AG04449 (cell line): Measurements from ENCODE around the gene MLPH.

Experiments
- CTCF ChIA-PET: fragments of 350-600 bp; formaldehyde crosslinking; extraction: SDS; loops from one replicate; lab custom pipeline; 2021; ENCODE audit warnings: antibody characterized with exemption; lab: Yijun Ruan, JAX
- POLR2A ChIA-PET: fragments of 400-600, 350-600 bp; formaldehyde crosslinking; extraction: SDS; loops from one replicate; lab custom pipeline; 2020; ENCODE audit warnings: antibody characterized with exemption, inconsistent platforms; lab: Yijun Ruan, JAX
- DNase-seq: peaks from one replicate; pipeline ENCODE4 v3.0.0-alpha.2; 2010; ENCODE audit warnings: low read depth, low spot score
- H3K4me3 ChIP-seq: 2 replicates; pipeline ENCODE4 v1.5.1; 2011; ENCODE audit warnings: low read depth, mild to moderate bottlenecking, control low read depth, low read length
- TF ChIP-seq, protein P1 (sequence below): IDR thresholded peaks from one replicate; pipeline ENCODE4 v1.5.1; 2011; ENCODE audit warnings: mild to moderate bottlenecking, moderate library complexity, low read length, control low read depth, inconsistent platforms; ENCODE audit not compliant: insufficient read depth; ENCODE audit errors: missing control alignments

The MLPH gene, protein sequence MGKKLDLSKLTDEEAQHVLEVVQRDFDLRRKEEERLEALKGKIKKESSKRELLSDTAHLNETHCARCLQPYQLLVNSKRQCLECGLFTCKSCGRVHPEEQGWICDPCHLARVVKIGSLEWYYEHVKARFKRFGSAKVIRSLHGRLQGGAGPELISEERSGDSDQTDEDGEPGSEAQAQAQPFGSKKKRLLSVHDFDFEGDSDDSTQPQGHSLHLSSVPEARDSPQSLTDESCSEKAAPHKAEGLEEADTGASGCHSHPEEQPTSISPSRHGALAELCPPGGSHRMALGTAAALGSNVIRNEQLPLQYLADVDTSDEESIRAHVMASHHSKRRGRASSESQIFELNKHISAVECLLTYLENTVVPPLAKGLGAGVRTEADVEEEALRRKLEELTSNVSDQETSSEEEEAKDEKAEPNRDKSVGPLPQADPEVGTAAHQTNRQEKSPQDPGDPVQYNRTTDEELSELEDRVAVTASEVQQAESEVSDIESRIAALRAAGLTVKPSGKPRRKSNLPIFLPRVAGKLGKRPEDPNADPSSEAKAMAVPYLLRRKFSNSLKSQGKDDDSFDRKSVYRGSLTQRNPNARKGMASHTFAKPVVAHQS

DNA sequence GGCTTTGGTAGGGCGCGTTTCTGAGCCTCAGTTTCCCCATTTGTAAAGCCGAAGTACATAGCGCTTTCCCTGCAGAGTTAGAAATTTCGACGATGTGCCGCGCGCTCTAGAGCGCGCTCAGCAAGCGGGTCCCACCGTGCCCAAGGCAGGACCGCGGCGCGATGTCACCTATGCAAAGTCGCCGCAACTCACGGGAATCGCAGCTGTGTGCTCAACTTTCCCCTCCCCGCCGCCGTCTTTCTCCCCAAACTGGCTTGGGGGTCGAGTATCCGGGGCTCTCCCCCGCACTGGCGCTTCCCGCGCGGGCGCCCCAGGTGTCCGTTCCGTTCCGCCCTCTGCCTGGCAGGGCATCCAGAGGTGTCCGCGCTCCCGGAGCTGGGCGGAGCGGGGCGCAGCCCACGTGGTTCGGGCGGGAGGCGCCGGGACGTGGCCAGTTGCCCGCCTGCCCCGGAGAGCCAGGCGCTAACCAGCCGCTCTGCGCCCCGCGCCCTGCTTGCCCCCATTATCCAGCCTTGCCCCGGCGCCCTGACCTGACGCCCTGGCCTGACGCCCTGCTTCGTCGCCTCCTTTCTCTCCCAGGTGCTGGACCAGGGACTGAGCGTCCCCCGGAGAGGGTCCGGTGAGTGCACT, at the start of gene MLPH:
Gene MLPH (plus strand): TSS at position 433 of the 630 bp plus-strand sequence. CDS start 6,176 bp downstream, outside the sequence.
- ChIA-PET POLR2A (interaction anchor here (2.0 to 2.9 kb wide), 2 partner anchors 13 to 74 kb away, joined by 8 to 11 read pairs; partner anchors contain the start of gene COL6A3), CTCF (interaction anchor here (0.5 to 10.5 kb wide), 11 partner anchors 11 to 1849 kb away, joined by 3 to 82 read pairs (median 9); no protein-coding TSS in a partner anchor)
- TF ChIP-seq, protein P1, sequence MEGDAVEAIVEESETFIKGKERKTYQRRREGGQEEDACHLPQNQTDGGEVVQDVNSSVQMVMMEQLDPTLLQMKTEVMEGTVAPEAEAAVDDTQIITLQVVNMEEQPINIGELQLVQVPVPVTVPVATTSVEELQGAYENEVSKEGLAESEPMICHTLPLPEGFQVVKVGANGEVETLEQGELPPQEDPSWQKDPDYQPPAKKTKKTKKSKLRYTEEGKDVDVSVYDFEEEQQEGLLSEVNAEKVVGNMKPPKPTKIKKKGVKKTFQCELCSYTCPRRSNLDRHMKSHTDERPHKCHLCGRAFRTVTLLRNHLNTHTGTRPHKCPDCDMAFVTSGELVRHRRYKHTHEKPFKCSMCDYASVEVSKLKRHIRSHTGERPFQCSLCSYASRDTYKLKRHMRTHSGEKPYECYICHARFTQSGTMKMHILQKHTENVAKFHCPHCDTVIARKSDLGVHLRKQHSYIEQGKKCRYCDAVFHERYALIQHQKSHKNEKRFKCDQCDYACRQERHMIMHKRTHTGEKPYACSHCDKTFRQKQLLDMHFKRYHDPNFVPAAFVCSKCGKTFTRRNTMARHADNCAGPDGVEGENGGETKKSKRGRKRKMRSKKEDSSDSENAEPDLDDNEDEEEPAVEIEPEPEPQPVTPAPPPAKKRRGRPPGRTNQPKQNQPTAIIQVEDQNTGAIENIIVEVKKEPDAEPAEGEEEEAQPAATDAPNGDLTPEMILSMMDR: no peak
- peak within 1 kb of the TSS; percentile 78 for H3K4me3 ChIP-seq
- no peak for DNase-seq

DNA sequence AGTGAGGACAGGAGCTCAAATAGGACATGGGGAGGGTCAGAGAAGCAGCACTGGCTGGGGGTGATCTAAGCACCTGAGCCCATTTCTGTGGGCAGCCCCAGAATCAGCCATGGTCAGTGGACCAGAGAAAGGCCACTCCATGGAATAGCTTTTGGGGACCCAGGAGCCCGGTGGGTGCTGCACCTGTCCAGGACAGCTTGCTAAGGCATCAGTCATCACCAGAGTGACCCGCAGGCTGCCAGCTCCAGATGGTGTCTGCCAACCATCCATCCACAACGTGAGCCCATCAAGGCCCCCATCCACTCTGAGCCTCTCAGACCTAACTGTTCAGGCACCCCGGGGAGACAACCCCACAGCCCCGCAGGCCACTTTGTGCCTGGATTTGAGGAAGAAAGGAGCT, 49.5 kb upstream of the MLPH start:
- ChIA-PET CTCF (interaction anchor here (0.9 to 13.6 kb wide), 7 partner anchors 14 to 307 kb away, joined by 3 to 200 read pairs (median 4); partner anchors contain the start of gene COL6A3), POLR2A (no interaction called here)
- H3K4me3 ChIP-seq: no peak overlapping the region
- TF ChIP-seq, protein P1: no peak
- DNase-seq: no peak

DNA sequence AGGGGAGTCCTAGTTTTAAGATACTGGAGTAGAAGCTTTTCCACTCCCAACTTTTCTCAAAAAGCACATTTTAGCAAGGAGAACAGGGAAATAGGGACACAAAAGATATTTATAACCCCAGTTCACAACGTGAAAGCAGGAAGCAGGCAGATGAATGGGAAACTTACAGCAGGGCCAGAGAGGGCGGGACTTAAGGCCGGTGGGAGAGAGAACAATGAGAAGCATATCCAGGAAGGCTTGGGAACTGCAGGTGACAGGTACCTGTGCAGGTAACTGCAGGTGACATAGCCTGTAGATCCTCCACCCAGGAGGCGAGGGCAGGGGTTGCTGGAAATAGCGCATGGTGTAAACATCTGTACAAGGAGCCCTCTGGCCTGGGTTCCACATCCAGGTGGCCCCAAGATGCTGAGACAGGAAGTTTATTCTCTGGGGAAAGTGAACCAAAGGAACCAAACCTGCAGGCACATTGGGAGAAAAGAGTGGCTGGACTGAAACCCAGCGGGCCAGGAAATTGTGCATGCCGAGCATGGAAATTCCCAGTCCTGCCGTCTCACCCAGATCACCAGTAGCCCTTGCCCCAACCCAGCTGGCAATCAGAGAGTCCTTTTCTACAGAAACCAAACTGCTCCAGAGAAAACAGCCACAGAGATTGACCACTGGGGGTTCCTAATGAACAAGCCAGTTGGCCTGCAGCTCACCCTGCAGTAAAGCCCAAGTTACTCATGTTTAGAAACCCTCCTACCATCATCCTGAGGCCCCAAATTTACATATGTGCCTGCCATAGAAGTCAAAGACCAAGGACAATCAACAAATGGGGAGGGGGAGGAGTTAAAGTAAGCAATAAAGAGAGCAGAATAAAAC, 48.7 kb upstream of the MLPH start:
- ChIA-PET POLR2A (no interaction called here), CTCF (interaction anchor here (0.9 to 13.6 kb wide), 5 partner anchors 13 to 70 kb away, joined by 3 to 200 read pairs (median 7); partner anchors contain the start of gene COL6A3)
- no peak for DNase-seq
- TF ChIP-seq, protein P1: peak; percentile 4
- no peak overlapping the region for H3K4me3 ChIP-seq

DNA sequence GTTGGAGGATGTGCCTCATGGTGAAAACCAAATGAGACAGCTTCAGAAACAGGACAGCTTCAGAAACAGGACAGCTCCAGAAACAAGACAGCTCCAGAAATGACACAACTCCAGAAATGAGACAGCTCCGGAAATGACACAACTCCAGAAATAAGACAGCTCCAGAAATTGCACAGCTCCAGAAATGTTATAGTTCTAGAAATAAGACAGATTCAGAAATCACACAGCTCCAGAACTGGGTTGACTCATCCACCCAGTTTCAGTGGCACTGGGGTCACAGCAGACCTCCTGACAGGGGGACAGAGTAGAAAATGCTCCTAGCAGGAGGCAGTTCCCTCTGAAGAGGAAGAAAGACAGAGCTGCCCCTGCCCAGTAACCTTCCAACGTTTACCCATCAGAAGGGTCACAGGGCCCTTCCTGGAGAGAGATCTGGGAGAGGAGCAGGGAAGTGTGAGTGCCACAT, 46.2 kb upstream of the MLPH start:
- H3K4me3 ChIP-seq: no peak overlapping the region
- POLR2A ChIA-PET: interaction anchor here (1.6 to 2.5 kb wide), 3 partner anchors 16 to 27 kb away, joined by 5 to 14 read pairs (median 5); partner anchors contain the start of gene COL6A3
- CTCF ChIA-PET: interaction anchor here (1.3 to 6.4 kb wide), 5 partner anchors 10 to 276 kb away, joined by 3 to 41 read pairs (median 29); no protein-coding TSS in a partner anchor
- TF ChIP-seq, protein P1: no peak
- DNase-seq: no peak

DNA sequence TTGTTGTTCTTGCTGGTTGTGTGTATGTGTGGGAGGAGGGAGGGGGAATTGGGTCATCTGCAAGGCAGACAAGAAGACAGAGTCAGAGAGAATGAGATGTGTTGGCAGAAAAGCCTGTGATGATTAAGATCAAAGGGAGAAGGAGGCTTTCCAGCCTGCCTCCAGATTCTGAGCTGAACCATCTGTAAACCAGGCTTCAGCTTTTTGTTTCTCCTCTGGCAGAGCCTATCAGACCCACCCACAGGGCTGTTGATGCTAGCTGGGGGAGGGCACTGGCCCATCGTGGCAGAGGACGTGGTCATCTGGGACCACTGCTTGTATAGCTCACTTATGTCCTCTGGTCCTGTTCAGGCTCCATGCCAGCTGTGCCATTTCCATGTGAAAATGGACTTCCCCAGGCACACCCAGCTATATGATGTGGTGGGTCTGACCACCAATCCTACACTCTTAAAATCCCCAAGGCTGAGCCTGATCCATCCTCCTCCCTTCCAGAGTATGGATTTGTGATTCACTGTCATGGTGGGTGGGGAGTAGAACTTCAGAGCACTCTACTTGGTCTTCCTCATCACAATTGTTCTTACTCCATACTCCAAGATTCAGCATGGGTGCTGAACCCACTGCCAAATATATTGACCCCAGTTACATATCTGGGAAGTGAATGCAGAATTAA, 45.3 kb upstream of the MLPH start:
- POLR2A ChIA-PET: interaction anchor here (0.8 to 2.5 kb wide), 7 partner anchors 9 to 28 kb away, joined by 3 to 14 read pairs (median 5); partner anchors contain the start of gene COL6A3
- H3K4me3 ChIP-seq: no peak overlapping the region
- CTCF ChIA-PET: interaction anchor here (1.1 to 6.4 kb wide), 8 partner anchors 8 to 277 kb away, joined by 3 to 41 read pairs (median 6); no protein-coding TSS in a partner anchor
- peak; percentile 38 for DNase-seq
- TF ChIP-seq, protein P1: no peak
